ENCODE measurements around the gene USPL1.

DNA sequence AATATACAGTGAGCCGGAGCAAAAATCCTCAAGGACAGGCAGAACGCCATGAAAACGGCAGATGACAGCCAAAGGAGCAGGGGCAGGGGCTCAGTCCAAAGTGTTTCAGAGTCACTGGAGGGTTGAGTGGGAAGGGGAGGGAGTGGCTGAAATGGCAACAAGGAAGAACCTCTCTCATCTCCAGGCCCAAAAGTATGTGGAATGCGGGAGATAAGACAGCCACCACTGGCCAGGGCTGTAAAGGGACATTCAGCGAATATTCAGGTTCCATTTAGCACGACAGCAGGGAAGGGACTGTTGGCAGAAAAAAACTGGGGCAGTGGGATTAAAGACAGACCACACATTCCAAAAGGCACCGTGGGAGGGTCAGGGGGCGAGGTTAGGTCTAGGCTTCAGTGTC is 48.4 kb downstream of the USPL1 start:
- TF ChIP-seq, protein P1, sequence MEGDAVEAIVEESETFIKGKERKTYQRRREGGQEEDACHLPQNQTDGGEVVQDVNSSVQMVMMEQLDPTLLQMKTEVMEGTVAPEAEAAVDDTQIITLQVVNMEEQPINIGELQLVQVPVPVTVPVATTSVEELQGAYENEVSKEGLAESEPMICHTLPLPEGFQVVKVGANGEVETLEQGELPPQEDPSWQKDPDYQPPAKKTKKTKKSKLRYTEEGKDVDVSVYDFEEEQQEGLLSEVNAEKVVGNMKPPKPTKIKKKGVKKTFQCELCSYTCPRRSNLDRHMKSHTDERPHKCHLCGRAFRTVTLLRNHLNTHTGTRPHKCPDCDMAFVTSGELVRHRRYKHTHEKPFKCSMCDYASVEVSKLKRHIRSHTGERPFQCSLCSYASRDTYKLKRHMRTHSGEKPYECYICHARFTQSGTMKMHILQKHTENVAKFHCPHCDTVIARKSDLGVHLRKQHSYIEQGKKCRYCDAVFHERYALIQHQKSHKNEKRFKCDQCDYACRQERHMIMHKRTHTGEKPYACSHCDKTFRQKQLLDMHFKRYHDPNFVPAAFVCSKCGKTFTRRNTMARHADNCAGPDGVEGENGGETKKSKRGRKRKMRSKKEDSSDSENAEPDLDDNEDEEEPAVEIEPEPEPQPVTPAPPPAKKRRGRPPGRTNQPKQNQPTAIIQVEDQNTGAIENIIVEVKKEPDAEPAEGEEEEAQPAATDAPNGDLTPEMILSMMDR (IDR thresholded peaks at IDR 0.05; ENCODE audit: poor library complexity, severe bottlenecking), result no peak
- no peak for TF ChIP-seq EP300 (conservative IDR thresholded peaks at IDR 0.05; ENCODE audit: poor library complexity, severe bottlenecking)

Data from neural cell (in vitro differentiated cells).